ENCODE measurements around the gene PHLDB1. TPM values are rescaled to one million over a fixed set of nuclear protein-coding genes. Genes with fewer than 3 reads are reported as not detected.

PHLDB1 gene
- total RNA-seq, 1 experiment from 2014 or later = 36.2 TPM

GRCh38 chr11:118635237-118635591 lies 27.8 kb downstream of the PHLDB1 start:
- Histone ChIP-seq H3K36me3 (ENCODE audit: control insufficient read depth in 1 of 2, insufficient read depth in 2 of 2, low read length in 2 of 2) (no peaks in the 10 kb centered on the region), H3K27me3 (ENCODE audit: insufficient read depth, low read length) (no peaks in the 10 kb centered on the region), H4K20me1 (ENCODE audit: insufficient read depth) (no peaks in the 10 kb centered on the region), H3K9ac (ENCODE audit: low read length) (peak overlapping the region; percentile 54), H3K4me1 (ENCODE audit: control insufficient read depth in 1 of 2, insufficient read depth in 2 of 2, low read length in 2 of 2) (peaks cover 9 to 42% of the 10 kb centered on the region in 2 experiments; a peak in 3 of 4 replicates), H3K79me2 (ENCODE audit: insufficient read depth, low read length) (no peaks in the 10 kb centered on the region), H3K9me3 (ENCODE audit: control insufficient read depth in 1 of 2, insufficient read depth in 1 of 2, low read depth in 1 of 2, low read length in 2 of 2) (no peaks in the 10 kb centered on the region), H3K27ac (ENCODE audit: low read depth, low read length) (peak overlapping the region; percentile 42; the same call in 1 of the 2 replicates), H2AFZ (ENCODE audit: low read depth, low read length, poor library complexity, severe bottlenecking) (no peak overlapping the region), H3K4me3 (replicated peaks in 1 of 2; ENCODE audit: low read depth in 1 of 2, low read length in 2 of 2) (peak overlapping the region; percentile 33 to 50), H3K9me2 (ENCODE audit: insufficient read depth) (no peaks in the 10 kb centered on the region), H3K4me2 (ENCODE audit: low read length) (peak overlapping the region; percentile 79)
- POLR2A ChIA-PET = interaction anchor here (1.2 to 3.8 kb wide), 3 partner anchors 13 to 40 kb away, joined by 3 to 33 read pairs (median 3); partner anchors contain the start of gene PHLDB1
- TF ChIP-seq EGR1 (IDR thresholded peaks at IDR 0.05; ENCODE audit: low read depth) = no peak
- 0 out of 6 replicates have a peak, but pooled peaks of 1 of the 3 experiments have one; percentile 0 for TF ChIP-seq CTCF (IDR thresholded peaks at IDR 0.05 in 2 of 3, conservative IDR thresholded peaks at IDR 0.05 in 1 of 3; ENCODE audit: borderline replicate concordance in 1 of 3, insufficient read depth in 1 of 3, low read depth in 2 of 3, low read length in 2 of 3)
- TF ChIP-seq EZH2 (IDR thresholded peaks at IDR 0.05) = no peak
- no peak for TF ChIP-seq REST (IDR thresholded peaks at IDR 0.05; ENCODE audit: low read depth)
- TF ChIP-seq RAD21 (IDR thresholded peaks at IDR 0.05; ENCODE audit: low read depth) = no peak
- no peak for DNase-seq (ENCODE audit: low read depth, low spot score)
- intact Hi-C loops (cut with micrococcal nuclease) = no loop called here
- CTCF ChIA-PET = interaction anchor here (1.2 to 2.7 kb wide), 4 partner anchors 23 to 55 kb away, joined by 3 to 10 read pairs (median 4); partner anchors contain the start of gene PHLDB1
- no peak for ATAC-seq
- BruUV-seq (replicated peaks) = TSS peak; percentile 6
- RAD21 ChIA-PET (ENCODE audit: low non-redundant PET in 1 of 2, low total read pairs in 2 of 2, uncharacterized antibody in 2 of 2, unreplicated experiment in 2 of 2) = interaction anchor here in 1 of 2 experiments (0.6 kb wide), 2 partner anchors 26 to 67 kb away, joined by 3 to 4 read pairs; no protein-coding TSS in a partner anchor

Data from HCT116 (cell line).